Osteocyte (in vitro differentiated cells): ENCODE data around the gene ECI2. TPM values are rescaled to one million over a fixed set of nuclear protein-coding genes. Genes with fewer than 3 reads are reported as not detected.

ENCODE experiments used
- DNase-seq: peaks from one replicate; pipeline ENCODE4 v3.0.0; 2021; ENCODE audit warnings: mixed read lengths; ENCODE audit not compliant: unreplicated experiment; ENCODE audit errors: extremely low spot score
- H3K27ac Mint-ChIP-seq: one replicate; pipeline ENCODE4 v1.8.0; 2021; ENCODE audit warnings: mild to moderate bottlenecking, mixed read lengths; ENCODE audit not compliant: unreplicated experiment
- H3K27me3 Mint-ChIP-seq: one replicate; pipeline ENCODE4 v1.8.0; 2021; ENCODE audit warnings: mixed read lengths; ENCODE audit not compliant: unreplicated experiment
- H3K36me3 Mint-ChIP-seq: one replicate; pipeline ENCODE4 v1.8.0; 2021; ENCODE audit warnings: mixed read lengths; ENCODE audit not compliant: unreplicated experiment
- H3K4me1 Mint-ChIP-seq: one replicate; pipeline ENCODE4 v1.8.0; 2021; ENCODE audit warnings: mixed read lengths; ENCODE audit not compliant: unreplicated experiment
- H3K4me3 Mint-ChIP-seq: one replicate; pipeline ENCODE4 v1.8.0; 2021; ENCODE audit warnings: mild to moderate bottlenecking, moderate library complexity, mixed read lengths; ENCODE audit not compliant: unreplicated experiment
- H3K9me3 Mint-ChIP-seq: one replicate; pipeline ENCODE4 v1.8.0; 2021; ENCODE audit warnings: mixed read lengths; ENCODE audit not compliant: unreplicated experiment
- CTCF ChIP-seq: fragments of 200-600 bp; sonication (generic); IDR thresholded peaks from 2 replicates; pipeline ENCODE4 v1.5.0; 2021; ENCODE audit warnings: antibody characterized with exemption, mild to moderate bottlenecking, moderate library complexity
- total RNA-seq: library from RNA; stranded (reverse); gene quantifications from 2 replicates; pipeline ENCODE4 v1.2.1, GENCODE V29; 2021

ECI2 gene
- total RNA-seq, 1 donor from 2014 or later, result 37.8 TPM

DNA sequence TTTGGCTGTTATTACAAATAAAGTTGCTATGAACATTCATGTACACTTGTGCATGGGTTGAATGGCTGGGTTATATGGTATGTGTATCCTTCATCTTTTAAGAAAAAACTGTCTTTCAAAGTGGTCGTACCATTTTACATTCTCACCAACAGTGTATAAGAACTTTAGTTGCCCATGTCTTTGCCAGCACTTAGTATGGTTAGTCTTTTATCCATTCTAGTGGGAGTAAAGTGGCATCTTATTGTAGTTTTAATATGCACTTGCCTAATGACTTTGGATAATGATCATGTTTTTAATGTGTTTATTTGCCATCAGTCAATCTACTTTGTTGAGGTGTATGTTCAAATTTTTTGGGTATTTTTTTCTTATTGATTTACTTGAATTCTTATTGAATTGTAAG, 32.5 kb upstream of the ECI2 start:
- no peak for DNase-seq
- Mint-ChIP-seq H3K36me3 (no peaks in the 10 kb centered on the region), H3K4me1 (peaks cover 3% of the 10 kb centered on the region), H3K27me3 (no peaks in the 10 kb centered on the region), H3K4me3 (no peak overlapping the region), H3K27ac (no peak overlapping the region), H3K9me3 (peaks cover 9% of the 10 kb centered on the region)
- TF ChIP-seq CTCF, result no peak

DNA sequence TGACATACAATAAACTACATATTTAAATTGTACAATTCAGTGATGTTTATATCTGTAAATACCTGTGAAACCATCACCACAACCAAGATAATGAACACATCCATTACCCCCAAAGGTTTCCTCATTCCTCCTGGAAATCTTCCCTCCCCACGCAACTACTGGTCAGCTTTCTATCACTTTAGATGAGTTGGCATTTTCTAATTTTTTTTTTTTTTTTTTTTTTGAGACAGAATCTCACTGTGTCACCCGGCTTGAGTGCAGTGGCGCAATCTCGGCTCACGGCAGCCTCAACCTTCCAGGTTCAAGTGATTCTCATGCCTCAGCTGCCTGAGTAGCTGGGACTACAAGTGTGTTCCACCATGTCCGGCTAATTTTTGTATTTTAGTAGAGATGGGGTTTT, 31.7 kb upstream of the ECI2 start:
- H3K36me3 Mint-ChIP-seq, result no peaks in the 10 kb centered on the region
- no peak for TF ChIP-seq CTCF
- no peak for DNase-seq

GRCh38 chr6:4164456-4164855, 29.1 kb upstream of the ECI2 start:
- H3K4me3 Mint-ChIP-seq, result no peak overlapping the region
- H3K9me3 Mint-ChIP-seq, result peaks cover 9% of the 10 kb centered on the region
- TF ChIP-seq CTCF, result no peak
- no peak for DNase-seq
- no peaks in the 10 kb centered on the region for H3K27me3 Mint-ChIP-seq
- H3K4me1 Mint-ChIP-seq, result peaks cover 3% of the 10 kb centered on the region
- H3K27ac Mint-ChIP-seq, result no peak overlapping the region
- no peaks in the 10 kb centered on the region for H3K36me3 Mint-ChIP-seq

More for the DNA sequence above, 31.7 kb upstream of the ECI2 start:
- Mint-ChIP-seq H3K9me3 (peaks cover 9% of the 10 kb centered on the region), H3K4me1 (peaks cover 3% of the 10 kb centered on the region), H3K27ac (no peak overlapping the region), H3K27me3 (no peaks in the 10 kb centered on the region), H3K4me3 (no peak overlapping the region)

- TF ChIP-seq CTCF, result no peak
- H3K4me3 Mint-ChIP-seq, result no peak overlapping the region
- H3K27ac Mint-ChIP-seq, result no peak overlapping the region
These were observed 28.7 kb upstream of the ECI2 start for GRCh38 chr6:4164117-4164442.

DNA sequence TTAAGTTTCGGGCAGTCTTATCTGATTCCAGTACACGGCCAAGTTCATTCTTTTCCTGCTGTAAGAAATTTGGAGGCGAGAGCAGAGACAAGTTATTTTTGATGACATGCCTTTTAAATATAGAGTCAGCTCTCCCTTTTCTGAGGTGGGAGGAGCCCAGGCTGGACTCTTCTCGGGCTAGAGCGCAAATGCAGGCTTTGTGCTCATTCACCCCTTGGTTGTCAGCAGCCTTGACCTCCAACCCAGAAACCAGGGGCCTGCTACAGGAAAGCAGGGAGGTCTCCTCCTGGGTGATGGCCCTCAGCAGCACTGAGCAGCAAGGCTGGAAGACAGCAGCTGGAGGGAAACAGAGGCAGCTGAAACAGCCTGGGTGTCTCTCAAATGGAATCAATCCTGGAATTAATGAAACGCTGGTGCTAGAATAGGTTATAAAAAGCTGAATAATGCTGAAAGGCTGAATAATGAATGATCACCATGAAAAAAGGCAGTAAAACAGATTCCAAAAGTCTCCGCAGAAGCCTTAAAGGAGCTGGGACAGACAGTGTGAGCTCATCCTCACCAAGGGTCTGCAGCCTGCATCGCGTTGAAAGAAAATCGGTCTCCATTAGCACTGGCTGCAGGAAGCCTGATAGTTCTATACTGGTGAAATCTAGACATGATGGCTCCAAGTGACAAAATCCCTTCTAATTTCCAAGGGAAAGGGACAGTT, 28.2 kb upstream of the ECI2 start:
- Mint-ChIP-seq H3K9me3 (peaks cover 8% of the 10 kb centered on the region), H3K4me1 (no peaks in the 10 kb centered on the region), H3K27ac (no peak overlapping the region), H3K4me3 (no peak overlapping the region), H3K27me3 (no peaks in the 10 kb centered on the region), H3K36me3 (no peaks in the 10 kb centered on the region)
- DNase-seq, result no peak
- no peak for TF ChIP-seq CTCF

More at GRCh38 chr6:4164117-4164442, 28.7 kb upstream of the ECI2 start:
- H3K27me3 Mint-ChIP-seq, result no peaks in the 10 kb centered on the region
- H3K4me1 Mint-ChIP-seq, result peaks cover 3% of the 10 kb centered on the region
- no peak for DNase-seq
- no peaks in the 10 kb centered on the region for H3K36me3 Mint-ChIP-seq
- peaks cover 9% of the 10 kb centered on the region for H3K9me3 Mint-ChIP-seq
